SK-MEL-5 (cell line): ENCODE results near the gene ERI2. TPM values are rescaled to one million over a fixed set of nuclear protein-coding genes. Genes with fewer than 3 reads are reported as not detected.
"Not testable (repeated sequence)": the region's sequence is repeated elsewhere in the genome, so short reads cannot be mapped to it uniquely, and the experiment has no call there.

Experiments used
- DNase-seq: peaks from one replicate; pipeline ENCODE4 v3.0.0-alpha.2; 2016; ENCODE audit warnings: low read depth, low spot score
- in situ Hi-C: cut with HindIII; loops from 2 replicates; pipeline ENCODE4 v1.10.0; 2016; ENCODE audit warnings: low sequenced_read_pairs, high pct_unique_total_duplicates, low pct_unique_long_range_greater_than_20kb
- total RNA-seq: library from RNA; depleted of rRNA; stranded (reverse); fragments of >200 nt; shearing (Covaris generic); gene quantifications from 2 replicates; pipeline ENCODE4 v1.2.3, GENCODE V29; 2014

The ERI2 gene
- total RNA-seq, 1 experiment from 2014 or later = 29.0 TPM

GRCh38 chr16:20774703-20775362 is 31.4 kb downstream of the ERI2 start:
- DNase-seq = peak; percentile 83
- in situ Hi-C loops = no loop called here

- in situ Hi-C loops = no loop called here
- no peak for DNase-seq
These were observed 32.6 kb downstream of the ERI2 start for GRCh38 chr16:20773679-20774078.

- in situ Hi-C loops = no loop called here
- no peak for DNase-seq
These were observed 37.5 kb downstream of the ERI2 start for GRCh38 chr16:20768818-20769217.

GRCh38 chr16:20768121-20768520 is 38.2 kb downstream of the ERI2 start:
- in situ Hi-C loops = no loop called here
- no peak for DNase-seq

GRCh38 chr16:20767577-20767976 is 38.7 kb downstream of the ERI2 start:
- in situ Hi-C loops = no loop called here

GRCh38 chr16:20766294-20766693 is 40.0 kb downstream of the ERI2 start:
- in situ Hi-C loops = no loop called here
- DNase-seq = no peak

More at GRCh38 chr16:20767577-20767976, 38.7 kb downstream of the ERI2 start:
- no peak for DNase-seq

GRCh38 chr16:20765732-20766131 is 40.5 kb downstream of the ERI2 start:
- in situ Hi-C loops = no loop called here
- no peak for DNase-seq

GRCh38 chr16:20764448-20764847 is 41.8 kb downstream of the ERI2 start:
- DNase-seq, in situ Hi-C loops: not testable (repeated sequence)

GRCh38 chr16:20763461-20764232 is 42.6 kb downstream of the ERI2 start, which contains the start of gene ACSM3:
ACSM3 (plus strand) TSS chr16:20764014; CDS start chr16:20770035, 6,021 bp downstream.
- in situ Hi-C loops = no loop called here
- peak; percentile 80 for DNase-seq

- no peak for DNase-seq
- in situ Hi-C loops = no loop called here
These were observed 43.7 kb downstream of the ERI2 start for GRCh38 chr16:20762404-20763123.

- DNase-seq = no peak
- in situ Hi-C loops = no loop called here
These were observed 45.1 kb downstream of the ERI2 start for GRCh38 chr16:20761175-20761574.

- in situ Hi-C loops = no loop called here
- DNase-seq = no peak
These were observed 45.9 kb downstream of the ERI2 start for GRCh38 chr16:20760346-20760745.

GRCh38 chr16:20755799-20756198 is 50.5 kb downstream of the ERI2 start:
- DNase-seq, in situ Hi-C loops: not testable (repeated sequence)

GRCh38 chr16:20755238-20755637 is 51.0 kb downstream of the ERI2 start:
- in situ Hi-C loops = no loop called here
- DNase-seq = no peak

GRCh38 chr16:20753727-20754126 is 52.5 kb downstream of the ERI2 start:
- in situ Hi-C loops = no loop called here

GRCh38 chr16:20750558-20750957 is 55.7 kb downstream of the ERI2 start:
- in situ Hi-C loops = no loop called here
- no peak for DNase-seq

More at GRCh38 chr16:20753727-20754126, 52.5 kb downstream of the ERI2 start:
- DNase-seq = no peak

GRCh38 chr16:20749474-20749873 is 56.8 kb downstream of the ERI2 start:
- in situ Hi-C loops = no loop called here
- DNase-seq = no peak
